Measurements from ENCODE around the gene LGR6.

The LGR6 gene

DNA sequence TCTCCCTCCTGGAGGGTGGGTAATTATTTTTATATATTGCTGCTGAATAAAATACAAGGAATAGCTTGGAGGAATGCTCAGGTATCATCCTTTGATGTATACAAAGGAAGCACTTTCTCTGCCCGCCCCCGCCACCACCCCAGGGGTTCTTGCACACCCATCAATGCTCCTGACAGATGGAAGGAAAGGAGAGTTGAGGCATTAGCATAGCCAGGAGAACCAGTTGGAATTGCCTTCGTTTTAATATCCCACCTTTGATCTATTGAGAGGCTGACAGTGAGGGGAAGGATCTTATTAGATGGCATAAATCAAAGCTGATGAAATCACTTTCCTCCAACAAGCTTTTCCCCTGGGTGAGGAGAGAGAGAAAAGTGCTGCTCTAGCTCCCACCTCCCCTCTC, 71.1 kb downstream of the LGR6 start:
- no peak for DNase-seq (ENCODE audit: low read depth)

DNA sequence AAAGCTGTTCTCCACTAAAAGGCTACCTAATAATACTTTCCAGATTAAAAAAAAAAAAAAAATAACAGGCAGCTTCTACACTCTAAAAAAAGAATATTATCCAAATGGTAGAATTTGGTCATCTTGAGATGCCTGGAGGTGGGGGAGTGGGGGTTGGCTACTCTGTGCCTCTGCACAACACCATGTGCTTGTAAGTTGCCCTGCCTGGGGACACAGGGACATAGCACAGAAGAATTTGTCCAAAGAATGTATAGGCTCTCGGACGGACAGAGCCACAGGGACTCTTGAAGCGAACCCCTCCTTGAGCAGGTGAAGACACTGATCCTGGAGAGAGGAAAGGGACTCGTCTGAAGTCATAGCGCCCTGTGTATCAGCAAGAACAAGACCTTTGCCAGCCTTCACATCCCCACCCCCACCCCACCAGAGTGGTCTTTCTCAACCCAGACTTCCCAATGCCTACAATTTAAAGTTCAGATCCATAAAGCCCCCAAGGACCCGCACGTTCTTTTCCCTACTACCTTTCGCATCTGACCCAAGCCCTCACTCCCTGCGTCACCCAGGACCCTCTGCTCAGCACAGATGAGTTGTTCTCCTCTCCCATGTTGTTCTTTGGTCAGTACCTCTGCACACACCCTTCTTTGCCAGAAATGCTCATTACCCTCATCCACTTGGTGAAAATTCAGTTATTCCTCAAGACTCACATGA, 72.6 kb downstream of the LGR6 start:
- no peak for DNase-seq (ENCODE audit: low read depth)

DNA sequence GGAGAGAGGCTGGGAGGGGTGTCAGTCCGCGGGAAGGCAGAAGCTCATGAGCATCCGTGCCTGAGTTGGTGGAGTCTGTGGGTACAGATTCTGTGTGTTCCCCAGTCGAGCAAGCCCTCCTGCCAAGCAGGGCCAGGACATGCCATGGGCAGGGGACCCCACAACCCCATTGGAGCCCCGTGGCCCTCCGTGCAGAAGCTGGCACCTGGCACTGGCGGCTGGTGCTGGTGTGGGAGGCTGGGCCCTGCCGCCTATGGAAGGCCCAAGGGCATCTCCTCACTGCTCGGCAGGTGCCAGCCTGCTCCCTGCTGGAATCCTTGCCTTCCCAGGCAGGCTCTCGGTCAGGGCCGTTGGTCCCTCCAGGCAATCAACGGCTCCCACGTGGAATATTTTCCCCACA, 74.4 kb downstream of the LGR6 start:
- no peak for DNase-seq (ENCODE audit: low read depth)

DNA sequence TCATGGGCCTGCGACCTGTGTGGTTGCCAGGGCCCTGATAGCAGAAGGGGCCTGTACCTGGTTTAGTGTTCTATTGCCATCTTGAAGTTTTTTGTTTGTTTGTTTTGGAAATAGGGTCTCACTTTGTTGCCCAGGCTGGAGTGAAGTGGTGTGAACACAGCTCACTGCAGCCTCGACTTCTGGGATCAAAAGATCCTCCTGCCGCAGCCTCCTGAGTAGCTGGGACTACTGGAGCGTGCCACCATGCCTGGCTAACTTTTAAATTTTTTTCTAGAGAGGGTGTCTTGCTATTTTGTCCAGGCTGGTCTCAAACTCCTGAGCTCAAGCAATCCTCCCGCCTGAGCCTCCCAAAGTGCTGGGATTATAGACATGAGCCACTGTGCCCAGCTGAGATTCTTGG, 75.2 kb downstream of the LGR6 start:
- no peak for DNase-seq (ENCODE audit: low read depth)

DNA sequence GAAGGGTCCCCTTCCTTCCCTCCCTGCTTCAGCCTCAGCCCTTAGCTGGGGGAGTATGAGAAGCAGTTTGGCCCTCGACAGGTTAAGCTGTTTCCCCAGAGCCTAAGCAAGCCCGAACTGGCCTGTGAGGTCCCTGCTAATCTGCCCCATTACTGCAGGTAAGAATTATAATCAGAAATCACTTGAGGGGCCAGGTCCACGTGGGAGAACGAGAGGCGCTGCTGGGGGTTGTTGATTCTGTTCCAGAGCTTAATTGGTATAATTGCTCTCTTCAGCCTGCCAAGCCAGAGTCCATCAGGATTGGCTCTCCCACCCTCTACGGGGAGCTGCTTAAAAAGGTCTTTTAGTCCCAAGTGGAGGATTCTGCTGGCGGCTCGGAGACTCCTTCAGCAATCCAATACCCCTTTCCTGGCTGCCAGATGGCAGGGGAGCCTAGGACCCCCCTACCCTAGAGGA, 77.3 kb downstream of the LGR6 start:
- DNase-seq (ENCODE audit: low read depth): no peak

DNA sequence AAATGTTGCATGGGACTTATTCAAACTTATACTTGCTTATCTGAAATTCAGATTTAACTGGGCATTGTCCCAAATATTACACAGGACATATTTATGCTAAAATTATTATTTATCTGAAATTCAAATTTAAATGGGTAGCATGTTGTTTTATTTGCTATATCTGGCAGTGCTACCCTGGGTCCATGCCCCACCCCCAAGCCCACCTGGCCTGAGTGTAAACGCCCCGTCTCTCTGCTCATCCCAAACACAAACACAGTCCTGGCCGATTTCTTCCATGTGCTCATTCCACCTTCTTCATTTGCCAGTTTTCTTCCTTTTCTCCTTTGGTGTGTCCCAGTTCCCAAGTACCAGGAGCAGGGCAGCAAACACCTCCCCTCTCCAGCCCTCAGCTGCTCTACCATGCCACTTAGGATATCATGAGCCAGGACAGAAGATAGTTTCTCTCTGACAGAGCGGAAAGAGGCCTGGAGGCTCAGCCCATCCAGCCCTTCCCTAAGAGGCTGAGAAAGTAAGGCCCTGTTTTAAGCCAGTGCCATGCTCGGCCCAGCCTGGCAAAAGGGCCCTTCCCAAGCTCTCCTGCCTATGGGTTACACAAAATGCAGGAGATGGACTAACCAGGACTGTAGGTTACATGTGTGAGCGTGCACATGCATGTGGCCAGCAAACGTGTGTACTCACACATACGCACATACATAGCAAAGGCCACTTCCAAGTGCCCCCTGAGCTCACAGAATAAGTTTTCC, 78.7 kb downstream of the LGR6 start:
- no peak for DNase-seq (ENCODE audit: low read depth)

DNA sequence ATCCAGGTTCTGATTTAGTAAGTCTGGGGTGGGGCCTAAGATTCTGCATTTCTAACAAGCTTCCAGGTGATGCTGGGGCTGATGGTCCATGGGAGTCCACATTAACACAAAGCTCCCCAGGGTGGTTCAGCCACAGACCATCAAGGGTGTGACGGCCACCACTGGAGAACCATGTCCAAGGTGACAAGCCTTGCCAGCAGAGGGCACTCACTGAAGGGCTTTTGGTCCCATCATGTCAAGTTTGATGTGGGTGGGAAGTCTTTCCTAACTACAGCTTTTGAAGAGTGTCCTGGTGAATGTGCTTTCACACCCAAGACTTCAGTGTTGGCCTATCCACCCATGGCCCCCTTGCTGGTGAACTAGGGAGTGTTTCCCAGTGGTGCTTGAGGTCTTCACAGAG, 81.0 kb downstream of the LGR6 start:
- DNase-seq (ENCODE audit: low read depth): no peak

DNA sequence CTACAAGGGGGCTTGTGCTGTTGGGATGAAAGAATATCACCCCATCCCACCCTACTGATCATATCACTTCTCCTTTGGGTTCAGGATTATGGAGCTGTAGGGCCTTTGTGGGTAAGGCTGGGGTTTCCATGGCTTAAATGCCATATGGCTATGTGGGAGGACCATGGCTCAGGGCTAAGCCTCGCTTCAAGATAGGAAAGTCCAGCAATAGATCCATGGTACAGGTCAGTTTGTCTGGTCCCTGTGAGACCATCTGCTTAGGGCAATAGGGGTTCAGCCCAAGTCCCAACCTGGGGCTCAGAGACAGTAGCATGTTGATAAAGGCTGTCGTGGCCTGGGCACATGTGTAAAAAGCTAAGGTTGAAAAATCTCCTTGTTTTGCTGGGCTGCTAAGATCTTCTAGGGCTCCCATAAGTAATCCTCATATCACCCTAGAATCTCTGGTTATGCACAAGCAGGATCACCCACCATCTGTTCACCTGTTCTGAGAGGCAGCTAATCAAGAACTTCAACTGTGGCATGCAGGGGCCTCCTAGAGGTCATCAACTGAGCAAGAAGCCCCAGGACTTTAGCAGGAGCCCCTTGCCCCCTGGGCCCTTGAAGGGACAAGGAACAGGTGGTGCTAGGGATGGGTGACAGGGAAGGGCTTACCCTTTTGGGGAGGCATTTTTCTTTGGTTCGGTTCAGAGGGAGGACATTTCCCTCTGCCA, 81.6 kb downstream of the LGR6 start:
- DNase-seq (ENCODE audit: low read depth): no peak

DNA sequence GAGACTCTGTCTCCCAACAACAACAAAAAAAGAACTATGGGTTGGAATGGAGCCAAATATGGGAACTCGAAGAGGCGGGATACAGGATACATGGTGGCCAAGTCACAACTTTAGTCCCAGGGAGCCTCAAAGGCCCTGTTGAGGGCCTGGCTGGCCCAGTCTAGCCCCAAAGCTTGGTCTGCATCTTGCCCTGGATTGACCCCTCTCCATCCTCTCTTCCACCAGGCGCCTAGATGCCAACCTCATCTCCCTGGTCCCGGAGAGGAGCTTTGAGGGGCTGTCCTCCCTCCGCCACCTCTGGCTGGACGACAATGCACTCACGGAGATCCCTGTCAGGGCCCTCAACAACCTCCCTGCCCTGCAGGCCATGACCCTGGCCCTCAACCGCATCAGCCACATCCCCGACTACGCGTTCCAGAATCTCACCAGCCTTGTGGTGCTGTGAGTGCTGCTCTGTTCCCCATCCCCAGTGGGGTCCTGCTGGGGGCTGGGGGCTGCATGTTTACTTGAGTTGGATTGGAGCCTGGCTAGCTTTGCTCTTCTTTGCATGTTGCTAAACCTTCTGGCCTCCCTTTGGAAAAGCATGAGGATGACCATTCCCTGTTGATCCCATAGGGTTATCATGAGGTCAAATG, 82.6 kb downstream of the LGR6 start:
- no peak for DNase-seq (ENCODE audit: low read depth)

DNA sequence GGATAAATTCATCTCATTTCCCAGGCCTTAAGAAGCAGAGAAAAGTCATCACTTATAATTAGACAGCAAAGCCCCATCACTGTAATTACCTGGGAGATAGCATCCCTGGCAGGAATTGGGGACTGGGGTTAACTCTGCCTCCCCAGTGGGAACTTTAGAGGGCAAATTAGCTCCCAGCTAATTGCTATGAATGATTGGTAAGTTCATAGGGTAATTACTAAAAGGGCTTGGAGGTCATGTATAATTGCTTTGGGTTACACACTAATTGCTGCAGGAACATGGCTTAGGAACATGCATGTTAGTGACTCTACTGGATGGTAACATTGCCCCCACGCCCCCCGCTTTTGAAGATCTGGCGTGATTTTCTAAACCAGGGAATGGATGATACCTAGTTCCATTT, 83.3 kb downstream of the LGR6 start:
- DNase-seq (ENCODE audit: low read depth): no peak

DNA sequence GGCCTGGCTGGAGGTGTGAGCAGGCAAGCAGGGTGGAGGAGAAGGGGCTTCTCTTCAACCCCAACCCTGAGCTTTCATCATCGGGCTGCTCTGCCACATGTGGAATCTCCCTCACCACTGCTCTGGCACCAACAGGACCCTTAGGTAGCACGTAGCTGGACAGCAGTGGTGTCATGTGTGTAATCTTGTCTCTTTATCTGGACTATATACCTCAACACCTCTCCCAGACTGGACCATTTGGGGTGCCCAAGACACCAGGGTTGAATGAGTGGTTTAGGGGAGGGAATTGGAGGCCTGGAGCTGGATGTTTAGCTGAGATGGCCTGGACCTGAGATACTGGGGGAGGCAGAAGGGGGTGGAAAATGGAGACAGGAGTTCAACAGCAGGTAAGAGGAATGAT, 85.2 kb downstream of the LGR6 start:
- no peak for DNase-seq (ENCODE audit: low read depth)

DNA sequence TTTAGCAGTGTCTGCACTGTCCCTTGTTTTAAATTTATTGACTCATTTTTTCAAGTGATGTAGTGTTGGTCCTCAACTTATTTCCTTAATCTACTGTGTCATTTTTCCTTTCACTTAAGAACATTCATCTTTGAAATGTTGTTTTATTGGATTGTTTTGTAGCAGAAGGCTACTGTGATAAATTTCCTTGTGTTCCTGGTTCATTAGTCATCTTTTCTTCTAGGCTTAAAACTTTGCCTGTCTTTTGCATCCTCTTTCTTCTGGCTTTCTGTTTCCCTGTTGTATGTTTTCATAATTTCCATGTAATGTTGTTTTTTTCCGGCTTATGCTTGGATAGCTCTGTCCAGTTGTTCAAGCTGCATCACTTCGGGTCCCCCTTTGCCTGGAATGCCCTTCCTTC, 86.2 kb downstream of the LGR6 start:
- no peak for DNase-seq (ENCODE audit: low read depth)

DNA sequence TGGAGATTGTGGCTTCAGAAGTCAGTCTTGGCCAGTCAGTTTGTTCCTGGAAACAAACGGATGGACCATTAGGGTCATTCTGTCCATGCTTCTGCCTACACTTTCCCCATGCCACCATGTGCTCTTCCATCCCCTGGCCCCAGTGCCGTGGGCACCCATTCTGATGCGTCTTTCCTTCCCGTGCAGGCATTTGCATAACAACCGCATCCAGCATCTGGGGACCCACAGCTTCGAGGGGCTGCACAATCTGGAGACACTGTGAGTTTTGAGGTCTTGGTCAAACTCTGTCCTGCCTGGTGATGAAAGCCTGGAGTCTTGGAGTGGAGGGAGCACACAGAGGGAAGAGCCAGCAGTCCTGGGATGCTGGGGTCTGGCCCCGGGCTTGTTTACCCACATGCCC, 87.0 kb downstream of the LGR6 start:
- no peak for DNase-seq (ENCODE audit: low read depth)

DNA sequence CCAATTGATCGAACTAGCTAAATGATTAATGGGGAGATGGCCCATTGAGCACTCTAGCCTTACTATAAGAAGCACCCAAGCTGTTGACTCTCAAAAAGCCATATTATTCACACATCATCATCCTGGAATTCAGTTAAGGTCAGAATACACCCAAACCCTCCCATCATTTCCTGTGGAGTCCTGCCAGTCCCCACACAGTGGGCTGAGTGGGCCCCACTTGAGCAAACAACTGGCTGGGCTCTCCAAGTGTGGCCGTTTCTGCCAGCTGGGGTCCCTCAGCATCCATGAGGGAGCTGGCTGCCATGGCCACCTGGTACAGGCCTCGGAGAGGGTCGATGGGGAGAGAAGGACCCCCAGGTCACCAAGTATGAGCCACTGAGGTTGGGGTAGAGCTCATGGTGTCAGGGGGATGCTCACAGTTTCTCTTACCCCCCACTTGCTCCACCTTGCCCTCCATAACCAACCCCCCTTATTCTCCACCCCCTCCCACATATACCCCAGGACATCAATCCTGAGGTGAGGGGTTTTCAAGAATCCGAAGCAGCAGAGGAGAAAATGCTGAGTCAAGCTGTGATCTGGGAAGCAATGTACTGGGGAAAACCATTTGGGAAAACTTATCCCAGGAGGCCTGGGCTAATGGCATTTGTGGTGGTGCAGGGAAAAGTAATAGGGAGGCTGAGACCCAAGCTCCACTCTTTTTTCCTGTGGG, 87.9 kb downstream of the LGR6 start:
- no peak for DNase-seq (ENCODE audit: low read depth)

DNA sequence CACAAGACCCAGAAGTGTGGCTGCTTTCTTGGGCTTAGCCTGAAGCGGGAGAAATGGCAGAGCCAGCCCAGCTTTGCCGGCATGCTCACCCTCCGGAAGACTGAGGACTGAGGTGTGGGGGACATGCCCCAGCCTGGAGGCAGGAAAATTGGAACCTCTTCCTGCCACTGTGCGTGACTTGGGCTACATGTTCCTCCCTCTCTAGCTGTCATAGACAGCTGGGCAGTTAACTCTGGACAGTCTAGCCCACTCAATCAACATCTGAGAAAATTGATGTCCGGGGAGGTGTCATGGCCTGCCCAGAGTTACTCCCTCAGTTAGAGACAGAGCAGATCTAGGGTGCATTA, 88.4 kb downstream of the LGR6 start:
- no peak for DNase-seq (ENCODE audit: low read depth)

DNA sequence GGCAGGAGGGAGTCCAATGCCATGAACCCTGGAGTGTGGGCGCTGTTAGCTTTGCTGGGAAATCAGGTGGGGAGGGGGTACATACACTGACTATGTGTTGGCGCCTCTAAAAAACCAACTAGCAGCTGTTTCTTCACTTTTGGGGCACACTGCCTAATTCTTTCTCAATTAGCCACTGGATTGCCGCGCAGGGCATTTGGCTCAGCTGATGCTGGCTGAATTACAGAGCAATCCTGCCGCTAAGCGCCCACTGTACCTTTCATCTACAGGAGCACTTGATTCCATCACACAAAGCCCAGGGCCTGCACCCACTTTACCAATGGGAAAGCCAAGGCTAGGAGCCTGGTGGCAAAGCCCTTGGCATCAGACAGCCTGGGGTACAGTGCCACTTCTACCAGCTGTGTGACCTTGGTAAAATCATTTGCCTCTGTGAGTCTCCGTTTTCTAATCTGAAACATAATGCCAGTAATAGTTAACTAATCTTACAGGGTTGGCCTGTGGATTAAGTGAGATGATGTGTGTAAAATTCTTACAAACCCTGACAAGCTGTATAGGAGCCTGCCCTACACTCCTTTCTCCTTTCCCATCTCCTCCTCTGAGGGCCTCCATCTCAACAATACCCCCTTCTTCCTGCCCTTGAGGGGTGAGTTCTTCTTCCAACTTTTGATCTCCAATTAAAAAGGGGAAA, 89.1 kb downstream of the LGR6 start:
- DNase-seq (ENCODE audit: low read depth): no peak

DNA sequence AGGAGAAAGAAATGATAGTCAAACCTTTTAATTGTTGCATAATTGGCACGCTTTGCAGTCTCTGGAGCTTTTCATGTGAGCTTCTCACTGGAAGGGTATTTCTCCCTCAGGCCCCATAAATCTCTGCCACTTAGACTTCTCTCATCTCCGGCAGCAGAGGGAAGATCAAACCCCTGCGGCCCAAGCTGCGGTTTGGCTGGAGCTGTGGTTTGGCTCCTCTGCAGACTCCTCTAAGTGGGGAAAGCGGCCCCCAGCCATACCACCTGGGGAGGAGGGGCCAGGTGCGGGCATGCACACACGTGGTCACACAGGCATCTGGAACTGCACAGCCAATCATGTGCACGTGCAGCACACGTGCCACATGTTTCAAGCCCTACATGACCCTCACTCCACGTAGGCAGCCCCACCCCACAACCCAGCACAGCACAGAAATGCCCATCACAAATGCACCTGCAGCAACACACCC, 89.8 kb downstream of the LGR6 start:
- DNase-seq (ENCODE audit: low read depth): peak; percentile 30

DNA sequence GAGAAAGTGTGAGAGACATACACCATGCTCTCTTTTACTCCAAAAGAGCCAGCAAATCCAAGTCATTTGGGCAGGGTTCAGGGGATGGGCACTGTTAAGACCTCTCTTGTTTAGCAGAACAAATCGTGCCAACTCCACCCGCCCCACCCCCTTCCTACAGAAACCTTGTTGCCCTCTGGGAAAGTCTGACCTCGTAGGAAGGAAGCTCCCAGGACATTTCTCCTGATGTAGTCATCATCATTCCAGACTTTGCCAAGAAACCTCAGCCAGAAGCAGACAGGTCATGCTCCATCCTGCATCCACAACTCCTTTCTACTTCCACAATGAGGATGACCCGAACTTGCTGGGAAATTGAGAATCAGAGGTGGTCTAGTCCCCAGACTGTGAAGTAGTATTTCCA, 90.4 kb downstream of the LGR6 start:
- DNase-seq (ENCODE audit: low read depth): peak; percentile 14

DNA sequence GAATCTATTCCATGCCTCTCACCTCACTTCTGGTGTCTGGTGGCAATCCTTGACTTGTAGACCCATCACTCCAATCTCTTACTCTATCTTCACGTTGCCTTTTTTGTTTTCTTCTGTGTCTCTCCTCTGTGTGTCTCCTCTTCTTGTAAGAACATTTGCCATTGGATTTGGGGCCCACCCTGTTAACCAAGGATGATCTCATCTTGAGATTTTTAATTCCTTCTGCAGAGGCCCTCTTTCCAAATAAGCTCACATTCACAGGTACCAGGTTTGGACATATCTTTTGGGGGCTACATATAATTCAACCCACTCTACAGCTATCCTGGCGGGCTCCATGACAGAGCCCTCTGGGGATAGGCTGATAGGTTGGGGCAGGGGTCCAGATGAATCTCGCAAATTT, 92.3 kb downstream of the LGR6 start:
- DNase-seq (ENCODE audit: low read depth): no peak

DNA sequence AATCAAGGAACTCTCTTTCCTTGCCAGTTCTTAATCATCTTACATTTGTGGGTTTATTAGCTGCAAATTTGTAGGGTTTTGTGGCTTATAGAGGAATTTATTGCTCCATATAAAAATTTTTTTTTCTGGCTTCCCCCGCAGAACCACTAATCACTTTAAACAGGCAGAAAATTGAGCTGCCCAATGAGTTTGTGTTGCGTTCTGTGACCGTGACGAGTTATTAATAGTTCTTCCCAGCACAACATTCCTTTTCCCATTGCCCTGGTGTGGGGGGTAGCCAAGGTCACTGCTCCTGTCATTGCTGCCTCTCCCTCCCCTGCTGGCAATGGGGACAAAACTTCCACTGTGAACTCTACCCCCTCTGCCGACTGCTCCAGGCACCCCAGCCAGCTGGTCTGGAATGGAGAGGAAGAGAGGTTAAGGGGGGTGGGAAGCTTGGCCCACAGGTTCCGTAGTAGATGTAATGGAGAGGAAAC, 93.1 kb downstream of the LGR6 start:
- peak; percentile 69 for DNase-seq (ENCODE audit: low read depth)

DNA sequence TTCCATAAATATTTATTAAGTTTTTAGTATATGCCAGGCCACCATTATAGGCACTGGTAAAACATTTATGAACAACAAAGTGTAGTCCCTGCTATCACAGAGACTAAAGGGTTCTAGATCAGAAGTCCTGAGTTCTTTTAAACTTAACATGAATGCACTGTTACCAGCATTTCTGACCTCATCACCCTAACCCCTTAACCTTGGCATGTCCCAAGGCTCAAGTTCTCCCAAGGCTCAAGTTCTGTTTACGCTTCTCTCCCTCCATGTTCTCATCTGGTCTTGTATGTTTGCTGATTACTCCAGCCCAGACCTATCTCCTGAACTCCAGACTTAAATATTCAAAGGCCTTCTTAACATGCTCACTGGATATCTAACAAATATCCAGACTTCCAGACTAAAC, 93.6 kb downstream of the LGR6 start:
- no peak for DNase-seq (ENCODE audit: low read depth)
